ENCODE measurements around the gene MYORG.

The MYORG gene

GRCh38 chr9:34383904-34384303 lies 7.2 kb upstream of the MYORG start:
- no peak for ATAC-seq
- TF ChIP-seq CREB5 (CRISPR knock-in tag; IDR thresholded peaks at IDR 0.05; ENCODE audit: low read depth) (no peak), TOX (CRISPR knock-in tag; IDR thresholded peaks at IDR 0.05; ENCODE audit: borderline replicate concordance) (no peak), POU6F1 (CRISPR knock-in tag; IDR thresholded peaks at IDR 0.05; ENCODE audit: borderline replicate concordance, low read depth) (no peak), TCF4 (CRISPR knock-in tag; IDR thresholded peaks at IDR 0.05; ENCODE audit: borderline replicate concordance) (no peak), ESRRG (CRISPR knock-in tag; IDR thresholded peaks at IDR 0.05) (no peak), ZFP3 (CRISPR knock-in tag; IDR thresholded peaks at IDR 0.05) (no peak), ZFP30 (CRISPR knock-in tag; IDR thresholded peaks at IDR 0.05) (no peak)

- no peak for TF ChIP-seq ARNTL (CRISPR knock-in tag; IDR thresholded peaks at IDR 0.05; ENCODE audit: borderline replicate concordance, low read depth)
- no peak for ATAC-seq
Observed at GRCh38 chr9:34382879-34383278, 6.2 kb upstream of the MYORG start.

- TF ChIP-seq RARB (CRISPR knock-in tag; IDR thresholded peaks at IDR 0.05) = no peak
- TF ChIP-seq GLIS3 (CRISPR knock-in tag; IDR thresholded peaks at IDR 0.05) = no peak
- no peak for TF ChIP-seq OSR1 (CRISPR knock-in tag; IDR thresholded peaks at IDR 0.05)
- no peak for TF ChIP-seq ZNF70 (CRISPR knock-in tag; IDR thresholded peaks at IDR 0.05)
- no peak for TF ChIP-seq CSDC2 (CRISPR knock-in tag; IDR thresholded peaks at IDR 0.05)
- TF ChIP-seq ZNF565 (CRISPR knock-in tag; conservative IDR thresholded peaks at IDR 0.05; ENCODE audit: low read depth) = no peak
- no peak for ATAC-seq
Observed at GRCh38 chr9:34382054-34382453, 5.4 kb upstream of the MYORG start.

- ATAC-seq = no peak
- TF ChIP-seq CSRNP3 (CRISPR knock-in tag; IDR thresholded peaks at IDR 0.05) (no peak), ZC3H10 (CRISPR knock-in tag; IDR thresholded peaks at IDR 0.05) (no peak), ZNF8 (CRISPR knock-in tag; IDR thresholded peaks at IDR 0.05) (no peak), ESRRG (CRISPR knock-in tag; IDR thresholded peaks at IDR 0.05) (no peak), OSR1 (CRISPR knock-in tag; IDR thresholded peaks at IDR 0.05) (no peak), RARB (CRISPR knock-in tag; IDR thresholded peaks at IDR 0.05) (no peak), ISL1 (CRISPR knock-in tag; IDR thresholded peaks at IDR 0.05) (no peak), TOX (CRISPR knock-in tag; IDR thresholded peaks at IDR 0.05; ENCODE audit: borderline replicate concordance) (no peak), POU6F1 (CRISPR knock-in tag; IDR thresholded peaks at IDR 0.05; ENCODE audit: borderline replicate concordance, low read depth) (no peak), ZFP30 (CRISPR knock-in tag; IDR thresholded peaks at IDR 0.05) (no peak), ZNF70 (CRISPR knock-in tag; IDR thresholded peaks at IDR 0.05) (no peak)
Observed at GRCh38 chr9:34381323-34381722, 4.6 kb upstream of the MYORG start.

- TF ChIP-seq TCF4 (CRISPR knock-in tag; IDR thresholded peaks at IDR 0.05; ENCODE audit: borderline replicate concordance) (no peak), PATZ1 (CRISPR knock-in tag; IDR thresholded peaks at IDR 0.05; ENCODE audit: borderline replicate concordance) (no peak), ARNTL (CRISPR knock-in tag; IDR thresholded peaks at IDR 0.05; ENCODE audit: borderline replicate concordance, low read depth) (no peak), ISL1 (CRISPR knock-in tag; IDR thresholded peaks at IDR 0.05) (no peak), SNAI2 (CRISPR knock-in tag; IDR thresholded peaks at IDR 0.05) (no peak), TOX (CRISPR knock-in tag; IDR thresholded peaks at IDR 0.05; ENCODE audit: borderline replicate concordance) (no peak), CSRNP3 (CRISPR knock-in tag; IDR thresholded peaks at IDR 0.05) (no peak), ZFP30 (CRISPR knock-in tag; IDR thresholded peaks at IDR 0.05) (no peak), TSHZ2 (CRISPR knock-in tag; IDR thresholded peaks at IDR 0.05) (no peak)
- ATAC-seq = peak; percentile 66
Observed at GRCh38 chr9:34380511-34381315, 4.0 kb upstream of the MYORG start.
